Body of pancreas (tissue), 4 donors: ENCODE measurements around the gene CRIP1.

Experiments
- CTCF ChIP-seq, 7 experiments: fragments of 450-650 bp in 4 of 7; fragments of 200-600 bp in 3 of 7; sonication (generic) in 3 of 7; IDR thresholded peaks; one replicate each; pipeline ENCODE4 v1.5.1; 2016 to 2019; ENCODE audit warnings: antibody characterized with exemption in 7 of 7
- POLR2A ChIP-seq, 3 donors: fragments of 450-650 bp; IDR thresholded peaks; one replicate each; pipeline ENCODE4 v1.6.1; 2016; ENCODE audit warnings: antibody characterized with exemption in 3 of 3, mild to moderate bottlenecking in 2 of 3

- TF ChIP-seq CTCF (IDR thresholded peaks at IDR 0.05) (no peak), POLR2A (IDR thresholded peaks at IDR 0.05) (no peak)
Observed at GRCh38 chr14:105482486-105483110, 4.1 kb upstream of the CRIP1 start.
